Naive thymus-derived CD4-positive, alpha-beta T cell (primary cell): ENCODE measurements around the gene TNS2. TPM values are rescaled to one million over a fixed set of nuclear protein-coding genes. Genes with fewer than 3 reads are reported as not detected.
A peak's percentile ranks its signal among the peaks of the same experiment; 100 is the strongest.
"Not testable (repeated sequence)": the region's sequence is repeated elsewhere in the genome, so short reads cannot be mapped to it uniquely, and the experiment has no call there.

Experiments
- ATAC-seq: fragments of 150-1000 bp; cut with Tn5 transposase; 2 replicates; pipeline ENCODE4 v1.10.0; 2021; ENCODE audit warnings: mild to moderate bottlenecking, moderate library complexity
- CTCF ChIA-PET: fragments of 350-600 bp; sonication (Branson Sonifier 250); formaldehyde crosslinking; loops from one replicate; lab custom pipeline; 2021; ENCODE audit warnings: antibody characterized with exemption; lab: Charles Lee
- POLR2A ChIA-PET: fragments of 350-600 bp; sonication (Branson Sonifier 250); formaldehyde crosslinking; loops from one replicate; lab custom pipeline; 2021; ENCODE audit warnings: antibody characterized with exemption, inconsistent platforms; lab: Charles Lee
- DNase-seq, 9 donors: peaks; one replicate each; pipeline versions ENCODE4 v3.0.0 to v3.0.0-alpha.2; 2020 to 2022; ENCODE audit warnings: mixed read lengths in 1 of 9
- H3K27ac ChIP-seq: one replicate; pipeline ENCODE4 v1.7.0; 2013; ENCODE audit warnings: mild to moderate bottlenecking, low read depth, low read length, moderate library complexity
- H3K27me3 ChIP-seq, 2 donors: one replicate each; pipeline ENCODE4 v1.7.0; 2013; ENCODE audit warnings: low read length in 2 of 2, mild to moderate bottlenecking in 2 of 2, moderate library complexity in 2 of 2; ENCODE audit not compliant: control insufficient read depth in 2 of 2, insufficient read depth in 2 of 2
- H3K36me3 ChIP-seq, 3 experiments: 1 replicate in 2 of 3; 2 replicates in 1 of 3; pipeline ENCODE4 v1.7.0; 2013; ENCODE audit warnings: low read length in 3 of 3, mild to moderate bottlenecking in 3 of 3, moderate library complexity in 1 of 3; ENCODE audit not compliant: insufficient read depth in 3 of 3, control insufficient read depth in 2 of 3
- H3K4me1 ChIP-seq, 2 donors: one replicate each; pipeline ENCODE4 v1.7.0; 2013; ENCODE audit warnings: low read length in 2 of 2, mild to moderate bottlenecking in 2 of 2, moderate library complexity in 1 of 2; ENCODE audit not compliant: control insufficient read depth in 2 of 2, insufficient read depth in 2 of 2
- H3K4me3 ChIP-seq: 2 replicates; pipeline ENCODE4 v1.7.0; 2013; ENCODE audit warnings: mild to moderate bottlenecking, low read length
- H3K9me3 ChIP-seq, 3 experiments: 1 replicate in 2 of 3; 2 replicates in 1 of 3; pipeline ENCODE4 v1.7.0; 2013; ENCODE audit warnings: low read length in 3 of 3; ENCODE audit not compliant: control insufficient read depth in 2 of 3
- H3K27ac Mint-ChIP-seq, 9 donors: one replicate each; pipeline ENCODE4 v1.8.0; 2020 to 2022; ENCODE audit warnings: mixed read lengths in 9 of 9, mild to moderate bottlenecking in 8 of 9, moderate library complexity in 5 of 9, inconsistent platforms in 2 of 9
- H3K27me3 Mint-ChIP-seq, 5 donors: one replicate each; pipeline ENCODE4 v1.8.0; 2021 to 2022; ENCODE audit warnings: mixed read lengths in 5 of 5, mild to moderate bottlenecking in 1 of 5
- H3K36me3 Mint-ChIP-seq, 5 donors: one replicate each; pipeline ENCODE4 v1.8.0; 2020 to 2022; ENCODE audit warnings: mixed read lengths in 5 of 5, mild to moderate bottlenecking in 3 of 5, inconsistent platforms in 1 of 5
- H3K4me1 Mint-ChIP-seq, 7 donors: one replicate each; pipeline ENCODE4 v1.8.0; 2020 to 2022; ENCODE audit warnings: mixed read lengths in 7 of 7, mild to moderate bottlenecking in 3 of 7, inconsistent platforms in 1 of 7
- H3K4me3 Mint-ChIP-seq, 10 donors: one replicate each; pipeline ENCODE4 v1.8.0; 2020 to 2022; ENCODE audit warnings: mild to moderate bottlenecking in 10 of 10, mixed read lengths in 10 of 10, moderate library complexity in 6 of 10, inconsistent platforms in 2 of 10
- H3K9me3 Mint-ChIP-seq, 11 donors: one replicate each; pipeline ENCODE4 v1.8.0; 2020 to 2022; ENCODE audit warnings: mixed read lengths in 11 of 11, mild to moderate bottlenecking in 4 of 11, inconsistent platforms in 1 of 11, moderate library complexity in 1 of 11
- intact Hi-C, 2 donors: fragments of 100-400 bp; cut with micrococcal nuclease; formaldehyde crosslinking; loops; one replicate each; pipeline ENCODE4 v1.15.1; 2023
- polyA plus RNA-seq, 2 donors: library from polyadenylated mRNA; unstranded; fragments of 300-500 nt; fragmentation: Illumina TruSeq; gene quantifications; one replicate each; pipeline ENCODE4 v1.2.3, GENCODE V29; 2021
- total RNA-seq, 6 experiments: library from RNA in 5 of 6; stranded (reverse) in 5 of 6; gene quantifications; 1 replicate in 5 of 6; 2 replicates in 1 of 6; pipeline ENCODE4 v1.2.3 and lab custom pipeline; 2021 to 2026

The TNS2 gene
- total and polyA plus RNA-seq, 7 experiments from 2014 or later = 0.26 to 4.4 (median 2.3) TPM

DNA sequence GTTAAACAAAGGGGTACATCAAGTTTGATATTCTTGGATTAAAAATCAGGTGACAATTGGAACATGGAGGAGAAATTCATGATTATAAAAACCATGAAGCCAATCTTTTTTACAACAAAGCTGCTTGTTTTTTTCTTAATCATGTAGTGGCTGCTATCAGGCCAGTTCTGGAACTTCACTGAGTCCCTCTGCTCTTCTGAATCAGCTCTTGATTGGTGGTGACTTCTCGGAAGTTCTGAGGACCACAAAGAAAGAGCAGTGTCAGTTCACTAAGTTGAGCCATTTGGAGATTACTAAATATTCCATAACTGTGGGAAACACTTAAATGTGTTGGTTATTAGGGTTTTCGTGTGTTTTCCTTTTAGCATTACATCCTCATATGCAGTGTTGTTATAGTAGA is 35.2 kb upstream of the TNS2 start:
- Histone ChIP-seq H3K27me3 (no peaks in the 10 kb centered on the region), H3K4me3 (no peak overlapping the region), H3K27ac (no peak overlapping the region), H3K4me1 (peaks cover 15 to 17% of the 10 kb centered on the region in 2 donors), H3K36me3 (peaks cover 9 to 35% (median 22%) of the 10 kb centered on the region in 3 experiments), H3K9me3 (no peaks in the 10 kb centered on the region)
- H3K4me1 Mint-ChIP-seq = peaks cover 25 to 54% (median 45%) of the 10 kb centered on the region in 7 donors
- intact Hi-C loops = no loop called here
- no peaks in the 10 kb centered on the region for H3K27me3 Mint-ChIP-seq
- H3K27ac Mint-ChIP-seq = peak overlapping the region in 1 of 9 donors; percentile 65
- POLR2A ChIA-PET = interaction anchor here (0.5 to 1.2 kb wide), 6 partner anchors 8 to 431 kb away, joined by 3 to 5 read pairs (median 3); no protein-coding TSS in a partner anchor
- H3K4me3 Mint-ChIP-seq = no peak overlapping the region
- no peak for DNase-seq
- H3K9me3 Mint-ChIP-seq = no peaks in the 10 kb centered on the region
- H3K36me3 Mint-ChIP-seq = peaks cover 0 to 28% (median 19%) of the 10 kb centered on the region in 5 donors
- no peak for ATAC-seq
- CTCF ChIA-PET = interaction anchor here (1.0 kb wide), 1 partner anchor 256 kb away, joined by 3 read pairs; no protein-coding TSS in a partner anchor

GRCh38 chr12:53025250-53025649 is 24.6 kb upstream of the TNS2 start:
- Mint-ChIP-seq H3K4me3 (no peak overlapping the region), H3K27ac (peak overlapping the region in 1 of 9 donors; percentile 59), H3K4me1 (peaks cover 0 to 24% (median 1%) of the 10 kb centered on the region in 7 donors), H3K36me3 (peaks cover 22 to 42% (median 30%) of the 10 kb centered on the region in 5 donors), H3K9me3 (no peaks in the 10 kb centered on the region), H3K27me3 (no peaks in the 10 kb centered on the region)
- DNase-seq = no peak
- intact Hi-C loops = loop anchor here in 1 of 2 donors (2.0 kb wide), 1 partner anchor 16 kb away; no protein-coding TSS in a partner anchor
- Histone ChIP-seq H3K27ac (no peak overlapping the region), H3K36me3 (peaks cover 29 to 89% (median 38%) of the 10 kb centered on the region in 3 experiments), H3K27me3 (no peaks in the 10 kb centered on the region), H3K4me3 (no peak overlapping the region), H3K4me1 (no peaks in the 10 kb centered on the region), H3K9me3 (no peaks in the 10 kb centered on the region)
- no peak for ATAC-seq
- CTCF ChIA-PET = interaction anchor here (0.6 kb wide), 1 partner anchor 415 kb away, joined by 3 read pairs; no protein-coding TSS in a partner anchor
- POLR2A ChIA-PET = interaction anchor here (0.6 to 1.3 kb wide), 3 partner anchors 14 to 273 kb away, joined by 3 read pairs; no protein-coding TSS in a partner anchor

DNA sequence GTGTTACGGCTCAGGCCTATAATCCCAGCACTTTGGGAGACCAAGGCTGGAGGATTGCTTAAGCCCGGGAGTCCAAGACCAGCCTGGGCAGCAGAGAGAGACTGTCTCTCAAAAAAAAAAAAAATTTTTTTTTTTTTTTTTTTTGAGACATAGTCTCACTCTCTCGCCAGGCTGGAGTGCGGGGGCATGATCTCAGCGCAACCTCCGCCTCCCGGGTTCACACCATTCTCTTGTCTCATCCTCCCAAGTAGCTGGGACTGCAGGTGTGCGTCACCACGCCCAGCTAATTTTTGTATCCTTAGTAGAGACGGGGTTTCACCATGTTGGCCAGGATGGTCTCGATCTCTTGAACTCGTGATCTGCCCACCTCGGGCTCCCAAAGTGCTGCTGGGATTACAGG is 22.9 kb upstream of the TNS2 start:
- H3K36me3 ChIP-seq = peaks cover 20 to 88% (median 23%) of the 10 kb centered on the region in 3 experiments
- CTCF ChIA-PET, H3K9me3 Mint-ChIP-seq, ATAC-seq, H3K27me3 Mint-ChIP-seq, H3K9me3 ChIP-seq, H3K27ac Mint-ChIP-seq, H3K4me3 ChIP-seq, H3K4me1 ChIP-seq, H3K27me3 ChIP-seq, H3K4me3 Mint-ChIP-seq, intact Hi-C loops, H3K27ac ChIP-seq, POLR2A ChIA-PET, DNase-seq: not testable (repeated sequence)
- H3K4me1 Mint-ChIP-seq = peaks cover 0 to 23% (median 3%) of the 10 kb centered on the region in 7 donors
- H3K36me3 Mint-ChIP-seq = peaks cover 20 to 40% (median 34%) of the 10 kb centered on the region in 5 donors

GRCh38 chr12:53031616-53032015 is 18.2 kb upstream of the TNS2 start:
- Histone ChIP-seq H3K4me1 (no peaks in the 10 kb centered on the region), H3K36me3 (peaks cover 16 to 81% (median 20%) of the 10 kb centered on the region in 3 experiments), H3K4me3 (no peak overlapping the region), H3K27ac (no peak overlapping the region), H3K9me3 (no peaks in the 10 kb centered on the region), H3K27me3 (no peaks in the 10 kb centered on the region)
- H3K27ac Mint-ChIP-seq = no peak overlapping the region
- intact Hi-C loops = no loop called here
- peaks cover 0 to 13% (median 4%) of the 10 kb centered on the region in 7 donors for H3K4me1 Mint-ChIP-seq
- no peak for ATAC-seq
- DNase-seq = no peak
- CTCF ChIA-PET = no interaction called here
- no peak overlapping the region for H3K4me3 Mint-ChIP-seq
- H3K27me3 Mint-ChIP-seq = no peaks in the 10 kb centered on the region
- peaks cover 17 to 41% (median 29%) of the 10 kb centered on the region in 5 donors for H3K36me3 Mint-ChIP-seq
- POLR2A ChIA-PET = no interaction called here
- no peaks in the 10 kb centered on the region for H3K9me3 Mint-ChIP-seq

- H3K27me3 ChIP-seq, H3K4me3 ChIP-seq, intact Hi-C loops, H3K4me3 Mint-ChIP-seq, H3K9me3 Mint-ChIP-seq, ATAC-seq, DNase-seq, H3K9me3 ChIP-seq, H3K27me3 Mint-ChIP-seq, H3K27ac ChIP-seq, POLR2A ChIA-PET, H3K4me1 ChIP-seq, CTCF ChIA-PET: not testable (repeated sequence)
- Mint-ChIP-seq H3K4me1 (peaks cover 7 to 27% (median 8%) of the 10 kb centered on the region in 7 donors), H3K36me3 (peaks cover 11 to 49% (median 27%) of the 10 kb centered on the region in 5 donors), H3K27ac (peak overlapping the region in 2 of 9 donors; percentile 13 to 25)
- peaks cover 17 to 81% (median 38%) of the 10 kb centered on the region in 3 experiments for H3K36me3 ChIP-seq
These were observed 16.0 kb upstream of the TNS2 start for GRCh38 chr12:53033832-53034231.

DNA sequence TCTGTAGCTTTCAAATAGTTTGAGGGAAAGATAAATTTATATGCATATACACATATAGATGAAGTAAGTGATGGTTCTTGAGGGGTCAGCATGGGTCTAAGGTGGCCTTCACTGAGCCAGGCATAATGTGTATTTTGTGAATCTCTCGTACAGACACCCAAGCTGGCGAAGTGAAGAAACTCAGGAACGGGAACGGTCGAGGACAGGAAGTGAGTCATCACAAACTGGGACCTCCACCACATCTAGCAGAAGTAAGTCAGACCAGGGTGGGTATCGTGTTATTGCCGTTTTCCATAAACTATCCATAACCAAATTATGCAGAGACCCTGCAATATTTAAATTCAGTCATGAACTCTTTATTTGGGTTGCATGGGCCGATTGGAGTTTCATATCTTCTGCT is 15.4 kb upstream of the TNS2 start:
- ATAC-seq (no peak), DNase-seq (no peak)
- Histone ChIP-seq H3K9me3 (no peaks in the 10 kb centered on the region), H3K27ac (no peak overlapping the region), H3K4me3 (no peak overlapping the region), H3K27me3 (no peaks in the 10 kb centered on the region), H3K4me1 (peaks cover 0 to 6% of the 10 kb centered on the region in 2 donors), H3K36me3 (peaks cover 17 to 81% (median 42%) of the 10 kb centered on the region in 3 experiments)
- Mint-ChIP-seq H3K27me3 (no peaks in the 10 kb centered on the region), H3K27ac (peak overlapping the region in 4 of 9 donors; percentile 13 to 80 (median 31)), H3K4me1 (peaks cover 12 to 32% (median 13%) of the 10 kb centered on the region in 7 donors), H3K9me3 (no peaks in the 10 kb centered on the region), H3K36me3 (peaks cover 14 to 52% (median 30%) of the 10 kb centered on the region in 5 donors), H3K4me3 (no peak overlapping the region)
- CTCF ChIA-PET = no interaction called here
- intact Hi-C loops = no loop called here
- POLR2A ChIA-PET = interaction anchor here (0.6 kb wide), 1 partner anchor 107 kb away, joined by 3 read pairs; no protein-coding TSS in a partner anchor
